ENCODE results near the gene MSANTD1.

MSANTD1 gene

DNA sequence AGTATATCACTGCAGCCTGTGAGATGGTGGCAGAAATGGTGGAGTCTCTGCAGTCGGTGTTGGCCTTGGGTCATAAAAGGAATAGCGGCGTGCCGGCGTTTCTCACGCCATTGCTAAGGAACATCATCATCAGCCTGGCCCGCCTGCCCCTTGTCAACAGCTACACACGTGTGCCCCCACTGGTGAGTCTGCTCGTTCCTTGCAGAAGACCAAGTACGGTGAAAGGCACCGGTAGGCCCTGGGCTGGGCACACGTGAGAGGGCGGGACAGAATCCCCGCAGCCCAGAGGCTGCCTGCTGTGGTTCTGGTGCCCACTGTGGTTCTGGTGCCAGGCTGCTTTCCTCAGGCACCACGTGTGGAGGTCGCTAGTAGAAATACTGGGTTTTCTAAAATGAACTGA, 31.2 kb upstream of the MSANTD1 start:
- DNase-seq = no peak

DNA sequence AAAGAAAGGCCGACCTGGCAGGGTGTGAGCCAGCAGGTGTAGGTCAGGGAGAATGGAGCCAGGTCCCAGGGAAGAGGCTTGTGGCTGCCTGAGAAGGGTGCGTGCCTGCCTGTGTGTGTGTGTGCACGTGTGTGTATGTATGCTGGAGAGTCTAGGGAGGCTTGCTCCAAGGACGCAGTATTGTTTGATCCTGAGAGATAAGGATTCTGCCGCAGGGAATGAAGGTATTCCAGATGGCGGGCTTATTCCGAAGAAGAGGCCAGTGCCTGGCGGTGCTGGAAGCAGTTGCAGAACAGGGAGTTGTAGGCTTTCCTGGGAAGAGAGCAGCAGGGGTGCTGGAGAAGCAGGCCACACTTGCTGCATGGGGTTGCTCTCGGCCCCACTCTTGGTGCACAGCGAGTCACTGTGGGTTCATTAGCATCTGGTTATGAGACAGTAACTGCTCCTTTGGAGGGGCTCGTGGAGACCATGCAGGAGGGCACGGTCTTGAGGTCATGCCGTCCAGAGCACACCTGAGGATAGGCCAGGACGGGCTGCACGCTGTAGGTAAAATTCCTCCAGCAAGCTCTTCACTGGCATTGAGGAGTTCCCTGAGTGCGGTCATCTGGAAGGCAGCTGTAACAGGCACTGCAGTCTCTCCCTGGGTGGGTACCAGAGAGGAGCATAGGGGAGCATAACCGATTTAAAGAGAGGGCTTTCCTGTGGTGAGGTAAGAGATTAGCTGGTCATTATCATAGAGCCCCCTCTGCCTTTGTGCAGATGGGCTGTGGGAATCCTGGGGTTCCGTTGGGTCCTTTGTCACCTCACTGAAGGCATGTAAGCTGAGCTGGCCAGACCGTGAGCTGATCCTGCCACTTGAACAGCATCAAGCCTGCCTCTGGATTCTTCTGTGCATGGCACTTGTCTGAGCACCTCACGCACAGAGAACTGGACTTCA, 29.9 kb upstream of the MSANTD1 start:
- DNase-seq = no peak

DNA sequence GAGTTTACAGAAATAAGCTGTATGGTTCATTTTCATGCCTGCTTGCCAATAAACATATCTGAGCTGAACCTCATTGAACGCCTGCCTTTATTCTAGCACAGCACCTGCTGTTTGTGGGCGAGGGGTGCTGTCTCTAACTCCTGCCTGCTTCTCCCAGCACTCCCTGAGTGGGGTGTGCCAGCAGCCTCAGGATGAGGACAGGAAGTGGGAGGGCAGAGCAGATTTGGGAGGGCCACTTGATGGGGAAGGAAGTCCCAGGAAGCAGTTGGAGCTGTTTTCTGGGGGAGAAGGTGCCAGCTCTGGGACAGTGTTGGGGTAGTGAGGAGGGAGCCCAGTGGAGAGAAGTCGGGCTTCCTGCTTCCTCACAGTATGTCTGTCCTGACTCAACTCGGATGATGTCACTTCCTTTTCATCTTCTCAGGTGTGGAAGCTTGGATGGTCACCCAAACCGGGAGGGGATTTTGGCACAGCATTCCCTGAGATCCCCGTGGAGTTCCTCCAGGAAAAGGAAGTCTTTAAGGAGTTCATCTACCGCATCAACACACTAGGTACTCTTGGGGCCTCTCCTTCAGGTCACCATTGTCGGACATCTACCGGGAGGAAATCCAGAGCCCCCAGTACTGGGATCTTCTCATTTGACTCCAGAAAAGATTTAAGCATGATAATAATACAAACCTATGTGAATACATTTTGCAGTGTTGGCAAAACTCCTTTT, 29.0 kb upstream of the MSANTD1 start:
- DNase-seq = no peak

DNA sequence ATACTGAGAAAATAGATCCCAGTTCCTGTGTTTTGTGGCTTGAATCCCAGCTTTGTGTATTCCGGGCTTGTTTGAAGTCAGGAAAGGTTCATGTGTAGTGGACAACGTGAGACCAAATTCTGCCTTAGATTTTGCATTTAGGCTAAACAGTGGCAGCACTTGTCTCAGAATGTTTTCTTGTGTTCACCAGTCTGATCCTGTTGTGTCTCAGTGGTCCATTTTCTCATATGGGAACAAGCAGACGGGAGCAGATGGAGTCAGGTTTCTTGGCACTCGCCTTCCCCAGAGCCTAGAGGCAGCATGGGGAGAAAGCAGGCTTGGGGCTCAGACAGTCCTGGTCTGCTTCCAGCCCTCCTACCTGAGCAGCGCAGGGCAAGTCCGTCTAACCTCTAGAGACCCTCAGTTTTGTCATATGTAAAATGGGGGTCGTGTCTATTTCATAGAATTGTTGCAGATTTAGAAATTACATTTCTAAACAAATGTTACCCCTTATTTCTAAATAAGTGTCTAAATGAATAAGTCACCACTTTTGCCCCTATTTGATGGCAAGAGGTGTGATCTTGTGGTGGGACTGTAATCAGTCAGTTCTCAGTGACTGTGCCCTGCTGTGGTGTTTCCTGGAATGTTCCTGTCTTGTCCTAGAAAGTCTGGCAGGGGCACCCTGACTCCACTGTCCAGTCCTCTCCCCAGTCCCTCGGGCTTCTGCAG, 28.3 kb upstream of the MSANTD1 start:
- DNase-seq = no peak

DNA sequence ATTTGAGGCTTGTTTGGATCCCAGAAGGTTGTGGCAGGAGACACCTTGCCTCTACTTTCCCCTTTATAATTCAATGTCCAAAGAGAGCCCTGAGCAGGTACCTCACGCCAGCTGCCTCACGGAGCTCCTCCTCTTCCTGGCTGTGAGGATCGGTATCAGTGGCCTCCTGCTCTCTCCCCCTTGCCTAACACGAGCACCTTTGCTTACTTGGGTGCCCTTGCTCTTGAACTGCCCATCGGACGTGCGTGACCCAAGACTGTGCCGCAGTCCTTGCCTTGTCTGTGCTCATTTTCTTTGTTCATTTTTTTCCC, 27.8 kb upstream of the MSANTD1 start:
- no peak for DNase-seq

DNA sequence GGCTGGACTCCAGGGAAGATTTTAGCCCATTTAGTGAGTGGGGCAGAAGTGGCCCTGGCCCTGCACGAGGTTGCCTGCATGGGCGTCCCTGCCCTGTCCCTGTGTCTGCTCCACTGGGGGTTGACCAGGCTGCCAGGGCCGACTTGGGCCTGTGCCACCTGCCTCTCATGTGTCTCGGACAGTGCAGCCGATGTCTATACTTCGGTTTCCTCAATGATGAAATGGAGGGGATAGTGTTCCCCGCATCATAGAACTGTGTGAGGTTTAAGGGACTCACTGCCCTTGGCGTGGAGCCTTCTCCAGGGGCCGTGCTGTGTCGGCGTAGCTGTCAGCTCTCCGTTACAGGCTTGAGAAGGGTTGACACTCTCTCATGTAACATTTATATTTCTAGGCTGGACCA, 27.0 kb upstream of the MSANTD1 start:
- DNase-seq = no peak

DNA sequence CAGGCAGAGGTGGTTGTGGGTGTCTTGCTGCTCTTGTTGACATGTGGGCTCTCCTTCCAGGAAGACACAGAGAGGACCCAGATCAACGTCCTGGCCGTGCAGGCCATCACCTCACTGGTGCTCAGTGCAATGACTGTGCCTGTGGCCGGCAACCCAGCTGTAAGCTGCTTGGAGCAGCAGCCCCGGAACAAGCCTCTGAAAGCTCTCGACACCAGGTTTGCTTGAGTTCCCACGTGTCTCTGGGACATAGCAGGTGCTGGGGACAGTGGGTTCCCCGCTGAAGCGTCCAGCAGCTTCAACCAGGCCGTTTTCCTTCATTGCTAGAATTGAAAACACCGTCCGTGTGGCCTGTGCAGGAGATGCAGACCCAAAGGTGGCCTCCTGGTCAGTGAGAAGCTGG, 25.6 kb upstream of the MSANTD1 start:
- no peak for DNase-seq

DNA sequence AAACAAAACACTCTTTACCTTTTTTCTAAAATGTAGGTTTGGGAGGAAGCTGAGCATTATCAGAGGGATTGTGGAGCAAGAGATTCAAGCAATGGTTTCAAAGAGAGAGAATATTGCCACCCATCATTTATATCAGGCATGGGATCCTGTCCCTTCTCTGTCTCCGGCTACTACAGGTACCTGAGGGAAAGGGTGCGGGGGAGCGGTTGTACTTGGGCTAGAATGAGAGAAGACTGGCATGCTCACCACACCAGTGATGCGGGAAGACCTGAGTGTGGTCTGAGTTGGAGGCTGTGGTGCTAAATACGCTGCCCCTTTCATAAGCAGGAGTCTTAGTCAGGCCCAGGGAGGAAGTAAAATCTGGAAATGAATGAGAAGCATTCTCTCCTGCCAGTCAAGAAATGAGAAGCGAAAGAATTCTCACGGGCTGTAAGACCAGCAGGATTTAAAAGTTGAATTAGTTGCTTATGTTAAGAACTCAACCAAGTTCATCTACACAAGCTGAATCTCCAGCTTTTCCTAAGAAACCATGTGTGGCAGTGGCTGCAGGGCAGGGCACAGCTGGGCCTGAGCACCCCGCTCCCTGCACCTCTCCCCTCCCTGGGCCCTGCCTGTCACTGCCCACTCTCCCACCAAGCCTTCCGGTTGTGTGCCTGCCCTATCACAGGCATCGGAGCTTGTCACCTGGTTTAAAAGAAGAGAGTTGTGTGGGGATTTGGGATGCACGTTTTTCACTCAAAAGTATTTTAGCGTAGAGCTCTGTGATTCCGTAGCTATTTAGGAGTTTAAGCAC, 24.8 kb upstream of the MSANTD1 start:
- no peak for DNase-seq

DNA sequence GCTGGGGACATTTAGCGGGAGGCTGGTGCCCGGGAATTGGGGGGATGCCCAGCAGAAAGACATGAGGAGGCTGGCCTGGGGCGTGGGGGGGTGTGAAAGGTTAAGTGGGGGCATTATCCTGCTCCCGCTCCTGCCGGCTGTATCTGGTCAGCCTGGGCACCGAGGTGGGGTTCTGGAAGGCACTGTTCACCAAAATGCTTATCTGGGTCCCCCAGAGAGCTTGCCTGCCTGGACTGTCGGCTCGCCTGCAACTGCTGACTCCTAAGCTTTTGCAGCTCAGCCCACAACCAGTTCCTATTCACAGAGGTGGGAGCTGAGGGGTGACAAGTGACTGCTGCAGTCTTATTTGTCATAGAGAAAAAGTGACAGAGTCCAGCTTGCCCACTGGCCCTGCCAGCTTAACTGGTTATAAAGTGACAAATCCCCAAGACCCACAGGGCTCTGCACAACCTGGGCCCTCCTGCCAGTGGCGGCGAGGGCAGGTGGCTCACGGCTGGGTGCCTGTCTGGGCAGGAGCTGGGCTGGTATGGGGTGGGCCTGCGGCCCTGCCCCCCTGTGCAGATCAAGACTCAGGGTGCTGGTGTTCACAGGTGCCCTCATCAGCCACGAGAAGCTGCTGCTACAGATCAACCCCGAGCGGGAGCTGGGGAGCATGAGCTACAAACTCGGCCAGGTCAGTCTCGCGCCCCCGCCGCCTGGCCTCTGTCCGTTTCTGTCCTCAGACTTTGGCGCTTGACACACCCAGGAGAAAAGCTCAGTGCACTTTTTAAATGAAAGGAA, 23.7 kb upstream of the MSANTD1 start:
- DNase-seq = no peak

DNA sequence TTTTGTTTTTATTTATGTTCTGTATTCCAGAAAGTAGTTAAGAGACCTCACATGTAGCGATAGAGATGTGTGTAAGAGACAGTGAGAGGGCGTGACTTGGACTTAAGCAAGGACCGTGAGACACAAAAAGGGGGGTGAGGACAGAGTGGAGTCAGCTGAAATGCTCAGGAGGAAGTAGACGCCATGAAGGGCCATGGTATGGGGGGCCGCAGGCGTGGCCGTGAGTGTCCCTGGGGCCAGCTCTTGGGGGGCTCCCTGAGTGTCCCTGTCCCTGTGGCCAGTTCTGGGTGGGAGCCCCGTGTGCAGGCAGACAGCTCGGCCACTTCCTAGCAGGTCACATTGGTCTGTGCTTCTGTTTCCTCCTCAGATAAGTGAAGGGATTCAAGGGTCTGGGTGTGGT, 23.0 kb upstream of the MSANTD1 start:
- no peak for DNase-seq

DNA sequence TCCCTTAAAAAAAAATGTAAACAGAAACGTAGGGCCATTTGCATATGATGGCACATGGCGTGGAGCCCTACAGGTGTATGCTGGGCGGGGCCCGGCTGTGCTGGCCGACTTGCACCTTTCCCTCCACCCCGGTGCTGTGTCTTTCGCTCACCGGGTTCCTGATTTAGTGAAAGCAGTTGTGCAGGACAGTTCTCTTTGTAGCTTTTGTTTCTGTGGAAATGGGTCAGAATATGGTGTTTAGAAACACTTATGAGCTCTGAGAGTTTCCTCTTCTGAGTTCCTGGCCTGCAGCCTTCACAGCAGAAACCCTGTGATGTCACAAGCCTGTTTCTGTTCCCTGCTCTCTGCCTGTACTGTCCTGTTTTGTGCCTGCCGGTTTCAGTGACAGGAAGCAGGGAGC, 22.5 kb upstream of the MSANTD1 start:
- no peak for DNase-seq

DNA sequence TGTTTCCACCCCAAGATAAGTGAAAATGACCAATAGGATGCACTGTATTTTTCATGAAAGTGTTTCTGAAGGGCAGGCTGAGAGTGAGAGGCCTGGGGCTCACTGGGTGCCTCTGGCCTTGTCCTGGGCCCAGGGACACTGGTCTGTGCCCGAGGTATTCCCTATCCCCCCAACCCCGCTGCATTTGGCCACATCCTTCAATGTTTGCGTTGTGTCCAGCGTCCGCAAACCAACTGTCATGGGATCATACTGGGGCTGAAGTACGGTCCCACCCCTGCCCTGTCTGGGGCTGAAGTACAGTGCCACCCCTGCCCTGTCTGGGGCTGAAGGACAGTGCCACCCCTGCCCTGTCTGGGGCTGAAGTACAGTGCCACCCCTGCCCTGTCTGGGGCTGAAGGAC, 22.0 kb upstream of the MSANTD1 start:
- DNase-seq = no peak

DNA sequence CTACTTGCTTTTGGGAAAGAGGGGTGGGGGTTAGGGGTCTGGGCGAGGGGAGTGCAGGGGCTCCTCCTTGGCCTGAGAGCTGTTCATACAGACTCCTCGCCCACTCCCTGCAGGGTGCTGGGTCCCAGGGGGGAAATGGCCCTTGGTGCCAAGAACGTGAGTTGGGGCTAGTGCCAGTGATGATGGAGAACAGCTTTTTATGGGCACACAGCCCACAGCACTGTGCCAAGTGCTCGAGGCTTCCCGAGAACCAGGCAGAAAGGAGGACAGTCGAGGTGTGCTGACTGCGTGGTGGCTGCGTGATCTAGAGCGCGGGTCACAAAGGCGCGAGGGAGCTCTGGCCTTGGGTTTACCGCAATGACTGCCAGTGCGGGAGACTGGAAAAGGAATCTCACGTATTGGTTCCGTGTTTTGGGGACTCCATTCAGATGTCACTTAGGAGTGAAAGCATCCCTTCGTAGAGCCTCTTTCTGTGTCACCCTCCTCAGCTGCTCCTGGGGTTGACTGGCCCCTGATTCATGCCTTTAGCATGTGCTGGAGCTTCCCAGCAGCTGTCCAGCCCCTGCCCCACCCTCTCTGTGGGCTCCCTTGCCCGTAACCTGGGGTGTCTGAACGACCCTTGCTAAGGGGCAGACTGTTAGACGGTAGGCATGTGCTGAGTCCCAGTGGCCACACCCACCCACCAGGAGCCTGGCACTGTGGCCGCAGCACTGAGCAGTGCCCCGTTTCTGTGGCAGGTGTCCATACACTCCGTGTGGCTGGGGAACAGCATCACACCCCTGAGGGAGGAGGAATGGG, 20.9 kb upstream of the MSANTD1 start:
- no peak for DNase-seq

DNA sequence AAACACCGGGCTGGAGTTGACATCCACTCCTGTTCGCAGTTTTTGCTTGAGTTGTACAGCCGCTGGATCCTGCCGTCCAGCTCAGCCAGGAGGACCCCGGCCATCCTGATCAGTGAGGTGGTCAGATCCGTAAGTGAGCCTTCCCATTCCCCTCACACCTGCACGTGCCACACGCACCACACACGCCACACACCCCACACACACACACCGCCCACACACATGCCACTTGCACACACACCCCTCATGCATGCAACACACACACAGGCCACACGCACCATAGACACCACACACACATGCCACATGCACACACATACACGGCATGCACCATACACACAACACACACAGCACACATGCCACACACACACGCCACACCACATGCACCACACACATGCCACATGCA, 20.1 kb upstream of the MSANTD1 start:
- DNase-seq = no peak

DNA sequence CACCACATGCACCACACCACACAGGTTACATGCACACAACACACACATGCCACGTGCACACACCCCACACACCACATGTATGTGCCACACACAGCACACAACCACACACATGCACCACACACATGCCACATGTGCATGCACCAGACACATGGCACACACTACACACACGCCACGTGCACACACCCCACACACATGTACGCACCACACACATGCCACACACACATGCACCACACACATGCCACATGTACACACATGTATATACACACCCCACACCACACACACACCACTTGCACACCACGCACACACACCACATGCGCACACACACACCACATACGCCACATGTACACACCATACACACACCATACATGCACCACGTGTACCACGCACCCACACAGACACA, 19.6 kb upstream of the MSANTD1 start:
- no peak for DNase-seq

DNA sequence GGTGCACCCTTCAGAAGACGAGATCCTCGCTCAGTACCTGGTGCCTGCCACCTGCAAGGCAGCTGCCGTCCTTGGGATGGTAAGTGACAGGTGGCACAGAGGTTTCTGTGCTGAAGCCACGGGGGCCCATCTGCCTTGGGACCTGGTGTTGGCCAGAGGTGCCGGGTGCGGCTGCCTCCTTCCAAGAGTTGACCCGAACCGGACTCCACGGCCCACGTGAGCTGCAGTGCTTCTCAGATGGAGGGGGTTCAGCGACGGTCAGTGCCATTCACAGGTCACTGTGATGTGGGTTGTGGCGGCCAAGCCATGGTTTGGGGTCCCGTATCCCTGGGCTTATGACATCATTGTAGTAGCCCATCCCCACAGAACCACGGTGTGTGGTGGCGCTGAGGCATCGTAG, 19.0 kb upstream of the MSANTD1 start:
- no peak for DNase-seq

DNA sequence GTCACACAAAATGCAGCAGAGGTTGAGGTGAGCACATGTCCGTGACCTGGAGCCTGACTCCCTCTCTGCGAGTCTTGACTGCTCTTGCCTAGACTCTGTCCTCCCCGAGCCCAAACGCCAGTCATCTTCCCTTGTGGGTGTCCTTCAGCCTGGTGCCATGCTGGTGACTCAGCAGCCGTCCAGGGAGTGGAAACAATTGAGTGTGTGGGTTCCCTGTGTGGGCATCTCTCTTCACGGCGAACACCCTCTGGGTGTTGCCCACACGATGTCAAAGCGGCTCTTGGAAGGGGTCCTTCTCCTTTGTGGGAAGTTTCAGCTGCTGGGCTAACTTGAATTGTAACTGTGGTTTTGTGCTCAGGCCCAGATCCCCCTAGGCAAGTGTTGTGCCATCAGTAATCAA, 17.5 kb upstream of the MSANTD1 start:
- DNase-seq = no peak

DNA sequence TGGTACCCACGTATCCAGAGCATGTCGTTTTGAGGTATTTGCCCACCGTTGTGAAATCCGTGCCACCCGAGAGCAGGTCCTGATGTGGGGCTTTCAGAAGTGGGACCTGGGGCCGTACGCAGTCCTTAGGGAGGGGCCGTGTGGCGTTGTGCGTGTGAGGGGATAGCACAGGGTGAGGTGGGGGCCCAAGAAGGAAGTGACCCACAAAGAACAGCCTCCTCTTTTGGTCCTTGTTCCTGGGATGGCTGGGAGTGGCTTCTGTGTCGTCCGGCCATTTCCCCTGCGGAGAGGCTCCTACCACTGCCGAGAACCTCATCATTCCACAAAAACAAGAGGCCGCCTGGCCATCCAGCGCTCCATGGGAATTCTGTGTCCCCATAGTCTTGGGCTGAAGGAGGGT, 17.0 kb upstream of the MSANTD1 start:
- no peak for DNase-seq

DNA sequence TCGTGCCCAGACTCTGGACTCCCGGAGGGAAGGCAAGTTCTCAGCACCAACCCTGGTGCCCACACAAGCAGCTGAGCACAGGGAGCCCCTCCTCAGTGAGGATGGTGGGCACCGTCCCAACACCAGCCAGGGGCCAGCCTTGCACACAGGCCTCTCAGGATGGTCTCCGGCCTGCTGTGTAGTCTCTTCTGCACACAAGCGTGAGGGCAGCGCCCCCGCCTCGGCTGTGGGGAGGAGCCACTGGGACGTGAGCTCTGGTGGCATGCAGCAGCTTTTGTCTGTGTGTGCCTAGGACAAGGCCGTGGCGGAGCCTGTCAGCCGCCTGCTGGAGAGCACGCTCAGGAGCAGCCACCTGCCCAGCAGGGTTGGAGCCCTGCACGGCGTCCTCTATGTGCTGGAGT, 16.1 kb upstream of the MSANTD1 start:
- no peak for DNase-seq

DNA sequence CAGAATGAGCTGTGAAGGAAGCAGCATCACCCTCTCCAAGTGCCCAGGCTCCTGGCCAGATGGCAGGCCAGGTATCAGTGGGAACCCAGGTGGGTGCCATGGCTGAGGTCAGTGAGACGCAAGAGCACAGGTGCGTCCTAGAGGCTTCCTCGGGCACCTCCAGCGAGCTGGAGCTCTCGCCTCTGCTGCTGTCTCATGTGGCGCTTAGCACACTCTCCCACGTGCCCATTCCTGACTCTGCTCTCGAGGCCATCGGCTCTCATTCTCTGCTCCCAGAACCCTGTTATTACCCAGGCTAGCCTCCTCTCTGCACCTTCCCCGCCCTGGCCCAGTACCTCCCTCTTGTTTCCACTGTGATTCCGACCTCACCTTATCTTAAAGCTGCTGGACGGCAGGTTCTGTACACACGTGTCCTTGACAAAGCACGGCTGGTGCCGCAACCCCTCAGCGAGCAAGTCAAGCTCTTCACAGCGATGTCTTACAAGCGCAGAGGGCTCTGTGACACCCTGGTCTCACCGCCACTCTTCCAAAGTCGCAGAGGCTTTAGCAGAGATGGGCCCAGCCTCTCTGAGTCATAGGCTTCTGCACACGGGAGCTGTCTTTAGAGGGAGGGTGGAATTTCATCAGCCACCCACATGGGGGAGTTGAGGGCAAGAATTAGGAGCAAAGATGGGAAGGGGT, 15.4 kb upstream of the MSANTD1 start:
- no peak for DNase-seq

All from NCI-H524 treated with DMSO at 0.1 percent for 48 hours (cell line).